H9 (cell line): ENCODE measurements around the gene EFCAB11. TPM values are rescaled to one million over a fixed set of nuclear protein-coding genes. Genes with fewer than 3 reads are reported as not detected.

ENCODE experiments used
- DNase-seq: peaks from one replicate; pipeline ENCODE4 v3.0.0-alpha.2; 2017
- H2AFZ ChIP-seq: one replicate; pipeline ENCODE4 v1.6.1; 2013; ENCODE audit warnings: mild to moderate bottlenecking, low read length, control low read depth, moderate library complexity
- H2AK5ac ChIP-seq: 2 replicates; pipeline ENCODE4 v1.6.1; 2013; ENCODE audit warnings: low read length, control low read depth, mixed read lengths; ENCODE audit not compliant: insufficient read length
- H2BK120ac ChIP-seq: one replicate; pipeline ENCODE4 v1.6.1; 2013; ENCODE audit warnings: low read depth, mild to moderate bottlenecking, low read length, control low read depth, inconsistent platforms; ENCODE audit not compliant: poor library complexity, severe bottlenecking
- H2BK12ac ChIP-seq: 2 replicates; pipeline ENCODE4 v1.6.1; 2013; ENCODE audit warnings: low read length, control low read depth, mixed read lengths, low read depth; ENCODE audit not compliant: insufficient read length
- H2BK15ac ChIP-seq: 2 replicates; pipeline ENCODE4 v1.6.1; 2013; ENCODE audit warnings: low read depth, low read length, control low read depth
- H2BK20ac ChIP-seq: one replicate; pipeline ENCODE4 v1.6.1; 2013; ENCODE audit warnings: low read depth, mild to moderate bottlenecking, low read length, control low read depth, inconsistent platforms; ENCODE audit not compliant: poor library complexity, severe bottlenecking
- H2BK5ac ChIP-seq: 2 replicates; pipeline ENCODE4 v1.6.1; 2013; ENCODE audit warnings: low read length, control low read depth, mixed read lengths; ENCODE audit not compliant: insufficient read length
- H3K14ac ChIP-seq: 2 replicates; pipeline ENCODE4 v1.6.1; 2013; ENCODE audit warnings: low read length, control low read depth; ENCODE audit not compliant: insufficient read depth
- H3K18ac ChIP-seq: 2 replicates; pipeline ENCODE4 v1.6.1; 2013; ENCODE audit warnings: low read depth, mild to moderate bottlenecking, mixed read lengths, low read length, control low read depth; ENCODE audit not compliant: insufficient read length
- H3K23ac ChIP-seq: 2 replicates; pipeline ENCODE4 v1.6.1; 2013; ENCODE audit warnings: low read length, control low read depth, mixed read lengths, low read depth; ENCODE audit not compliant: insufficient read length
- H3K23me2 ChIP-seq: 2 replicates; pipeline ENCODE4 v1.6.1; 2013; ENCODE audit warnings: low read depth, mild to moderate bottlenecking, mixed read lengths, low read length, control low read depth; ENCODE audit not compliant: insufficient read length, poor library complexity, severe bottlenecking
- H3K27ac ChIP-seq: 2 replicates; pipeline ENCODE4 v1.5.1; 2013; ENCODE audit warnings: low read length, control low read depth, mixed read lengths, low read depth; ENCODE audit not compliant: insufficient read length
- H3K27me3 ChIP-seq: 2 replicates; pipeline ENCODE4 v1.6.1; 2013; ENCODE audit warnings: low read length, control low read depth, inconsistent platforms; ENCODE audit not compliant: insufficient read depth
- H3K4ac ChIP-seq: 2 replicates; pipeline ENCODE4 v1.6.1; 2013; ENCODE audit warnings: low read depth, mild to moderate bottlenecking, control low read depth, inconsistent platforms, low read length, moderate library complexity
- H3K4me1 ChIP-seq: 2 replicates; pipeline ENCODE4 v1.6.1; 2013; ENCODE audit warnings: low read length, control low read depth, inconsistent platforms; ENCODE audit not compliant: insufficient read depth
- H3K4me2 ChIP-seq: 2 replicates; pipeline ENCODE4 v1.6.1; 2013; ENCODE audit warnings: low read length, control low read depth, mixed read lengths; ENCODE audit not compliant: insufficient read length, insufficient read depth
- H3K56ac ChIP-seq: 2 replicates; pipeline ENCODE4 v1.6.1; 2013; ENCODE audit warnings: low read depth, mild to moderate bottlenecking, mixed read lengths, low read length, control low read depth; ENCODE audit not compliant: insufficient read length
- H3K79me1 ChIP-seq: 2 replicates; pipeline ENCODE4 v1.6.1; 2013; ENCODE audit warnings: low read depth, mild to moderate bottlenecking, moderate library complexity, low read length, control low read depth, inconsistent platforms; ENCODE audit not compliant: insufficient read depth, poor library complexity, severe bottlenecking
- H3K79me2 ChIP-seq: 2 replicates; pipeline ENCODE4 v1.6.1; 2013; ENCODE audit warnings: low read length, control low read depth, inconsistent platforms; ENCODE audit not compliant: insufficient read depth
- H3K9ac ChIP-seq: 2 replicates; pipeline ENCODE4 v1.6.1; 2013; ENCODE audit warnings: low read length, control low read depth, mixed read lengths; ENCODE audit not compliant: insufficient read length; ENCODE audit errors: extremely low read depth
- H3K9me3 ChIP-seq: one replicate; pipeline ENCODE4 v1.6.1; 2013; ENCODE audit warnings: low read depth, low read length, inconsistent platforms; ENCODE audit not compliant: control insufficient read depth
- H3T11ph ChIP-seq: one replicate; pipeline ENCODE4 v1.6.1; 2013; ENCODE audit warnings: mild to moderate bottlenecking, low read length, control low read depth, inconsistent platforms
- H4K20me1 ChIP-seq: one replicate; pipeline ENCODE4 v1.6.1; 2013; ENCODE audit not compliant: control insufficient read depth, insufficient read length, insufficient read depth
- H4K5ac ChIP-seq: 2 replicates; pipeline ENCODE4 v1.6.1; 2013; ENCODE audit warnings: low read depth, mild to moderate bottlenecking, mixed read lengths, low read length, control low read depth; ENCODE audit not compliant: insufficient read length
- H4K8ac ChIP-seq: replicated peaks from 2 replicates; pipeline ENCODE4 v1.6.1; 2013; ENCODE audit warnings: low read length, control low read depth, mixed read lengths, low read depth; ENCODE audit not compliant: insufficient read length
- H4K91ac ChIP-seq: 2 replicates; pipeline ENCODE4 v1.6.1; 2013; ENCODE audit warnings: low read depth, mild to moderate bottlenecking, moderate library complexity, mixed read lengths, low read length, control low read depth; ENCODE audit not compliant: insufficient read length
- H3K27ac Mint-ChIP-seq, 3 experiments: 2 replicates in 2 of 3; 3 replicates in 1 of 3; pipeline ENCODE4 v1.8.0; 2020 to 2021; ENCODE audit warnings: mixed read lengths in 3 of 3, mild to moderate bottlenecking in 1 of 3, moderate library complexity in 1 of 3
- H3K27me3 Mint-ChIP-seq: 2 replicates; pipeline ENCODE4 v1.8.0; 2021; ENCODE audit warnings: low read depth, mild to moderate bottlenecking, moderate library complexity, mixed read lengths
- H3K36me3 Mint-ChIP-seq, 3 experiments: 2 replicates in 2 of 3; 3 replicates in 1 of 3; pipeline ENCODE4 v1.8.0; 2020 to 2021; ENCODE audit warnings: low read depth in 3 of 3, mixed read lengths in 3 of 3; ENCODE audit not compliant: insufficient read depth in 1 of 3
- H3K4me1 Mint-ChIP-seq, 2 experiments: 2 replicates each; pipeline ENCODE4 v1.8.0; 2020; ENCODE audit warnings: mixed read lengths in 2 of 2
- H3K4me3 Mint-ChIP-seq, 2 experiments: 2 replicates in 1 of 2; 3 replicates in 1 of 2; pipeline ENCODE4 v1.8.0; 2020 to 2021; ENCODE audit warnings: mild to moderate bottlenecking in 2 of 2, mixed read lengths in 2 of 2, moderate library complexity in 1 of 2
- H3K9me3 Mint-ChIP-seq, 2 experiments: 2 replicates in 1 of 2; 3 replicates in 1 of 2; pipeline ENCODE4 v1.8.0; 2020; ENCODE audit warnings: mild to moderate bottlenecking in 2 of 2, mixed read lengths in 2 of 2, moderate library complexity in 1 of 2
- CTCF ChIP-seq: fragments of 200-600 bp; sonication (generic); conservative IDR thresholded peaks from 3 replicates; pipeline ENCODE4 v1.8.0; 2021; ENCODE audit warnings: antibody characterized with exemption, mild to moderate bottlenecking
- WGBS: extraction: QIAGEN DNeasy Blood & Tissue Kit; methylation state at CpG from one replicate; pipeline ENCODE4 v1.1.7; 2013; ENCODE audit warnings: missing lambda C conversion rate, low lambda C conversion rate, mixed read lengths; ENCODE audit not compliant: insufficient read length; ENCODE audit errors: extremely low coverage; 5-methylcytosine and 5-hydroxymethylcytosine counted together
- total RNA-seq: library from RNA; stranded (reverse); gene quantifications from 2 replicates; pipeline ENCODE4 v1.2.1, GENCODE V29; 2021

EFCAB11 gene
- total RNA-seq, 1 experiment from 2014 or later = 17.4 TPM

- Histone ChIP-seq H4K5ac (no peak overlapping the region), H4K20me1 (no peaks in the 10 kb centered on the region), H3K27ac (no peak overlapping the region), H2AFZ (no peak overlapping the region), H3K4me1 (no peaks in the 10 kb centered on the region; the same call in 1 of the 2 replicates), H2BK12ac (no peak overlapping the region), H4K8ac (no peak overlapping the region), H2BK15ac (no peak overlapping the region), H3K23me2 (no peaks in the 10 kb centered on the region), H3K9me3 (no peaks in the 10 kb centered on the region), H3K27me3 (no peaks in the 10 kb centered on the region), H3K18ac (no peak overlapping the region), H3K23ac (no peak overlapping the region), H3K4me2 (no peak overlapping the region), H3K79me2 (no peaks in the 10 kb centered on the region), H2BK20ac (no peak overlapping the region), H2BK120ac (no peak overlapping the region), H4K91ac (no peak overlapping the region), H2AK5ac (no peak overlapping the region), H3K14ac (no peak overlapping the region), H3K9ac (no peak overlapping the region), H3K4ac (no peak overlapping the region), H3K79me1 (no peaks in the 10 kb centered on the region), H3K56ac (no peak overlapping the region), H2BK5ac (no peak overlapping the region), H3T11ph (no peak overlapping the region)
- Mint-ChIP-seq H3K9me3 (no peaks in the 10 kb centered on the region), H3K36me3 (peaks cover 16 to 54% (median 50%) of the 10 kb centered on the region in 3 experiments), H3K27me3 (no peaks in the 10 kb centered on the region), H3K27ac (peak overlapping the region in 2 of 3 experiments; percentile 10 to 71; a peak in 5 of 7 replicates), H3K4me3 (no peak overlapping the region), H3K4me1 (peaks cover 30 to 31% of the 10 kb centered on the region in 2 experiments)
- no peak for TF ChIP-seq CTCF
- no peak for DNase-seq
- no CpG with 5 or more reads among the region's 5 CpGs for WGBS
These were observed 34.3 kb upstream of the EFCAB11 start for GRCh38 chr14:89988787-89989186.
